HL-60 (cell line): ENCODE measurements around the gene WDHD1.

Experiments used
- DNase-seq, 2 experiments: peaks; one replicate each; pipeline ENCODE4 v3.0.0-alpha.2; 2010 to 2020; ENCODE audit warnings: low read depth in 1 of 2, low spot score in 1 of 2
- H3K27ac ChIP-seq: fragments of 250-450 bp; sonication (Bioruptor Pico); replicated peaks from 2 replicates; pipeline ENCODE4 v1.5.1; 2020; ENCODE audit warnings: mild to moderate bottlenecking, moderate library complexity
- H3K27me3 ChIP-seq: fragments of 250-450 bp; sonication (Bioruptor Pico); 2 replicates; pipeline ENCODE4 v1.5.1; 2021; ENCODE audit warnings: mild to moderate bottlenecking, moderate library complexity; ENCODE audit not compliant: insufficient read depth, poor library complexity, severe bottlenecking
- H3K4me3 ChIP-seq: replicated peaks from 2 replicates; pipeline ENCODE4 v1.5.1; 2011; ENCODE audit warnings: mild to moderate bottlenecking, control low read depth, low read length; ENCODE audit not compliant: insufficient read depth
- CTCF ChIP-seq: IDR thresholded peaks from one replicate; pipeline ENCODE4 v1.5.1; 2011; ENCODE audit warnings: low read length, control low read depth, inconsistent platforms; ENCODE audit not compliant: insufficient read depth
- GABPA ChIP-seq: IDR thresholded peaks from 2 replicates; pipeline ENCODE4 v1.6.1; 2012; ENCODE audit warnings: low read depth
- POLR2AphosphoS5 ChIP-seq: IDR thresholded peaks from 2 replicates; pipeline ENCODE4 v1.6.1; 2012; ENCODE audit warnings: low read depth
- REST ChIP-seq: IDR thresholded peaks from 2 replicates; pipeline ENCODE4 v1.6.1; 2012; ENCODE audit warnings: low read depth; ENCODE audit not compliant: insufficient replicate concordance
- SPI1 ChIP-seq: IDR thresholded peaks from 2 replicates; pipeline ENCODE4 v1.6.1; 2012; ENCODE audit warnings: low read depth, mild to moderate bottlenecking, borderline replicate concordance

Gene WDHD1

GRCh38 chr14:55005071-55005470 lies 21.8 kb downstream of the WDHD1 start:
- DNase-seq = no peak
- no peak overlapping the region for H3K27ac ChIP-seq

GRCh38 chr14:55000381-55000780 lies 26.5 kb downstream of the WDHD1 start:
- Histone ChIP-seq H3K4me3 (no peak overlapping the region), H3K27ac (no peak overlapping the region), H3K27me3 (no peaks in the 10 kb centered on the region)
- peak; percentile 73 to 78 for DNase-seq
- no peak for TF ChIP-seq SPI1
- no peak for TF ChIP-seq REST
- no peak for TF ChIP-seq CTCF
- TF ChIP-seq POLR2AphosphoS5 = no peak
- no peak for TF ChIP-seq GABPA

More at GRCh38 chr14:55005071-55005470, 21.8 kb downstream of the WDHD1 start:
- Histone ChIP-seq H3K4me3 (no peak overlapping the region), H3K27me3 (no peaks in the 10 kb centered on the region)
- TF ChIP-seq POLR2AphosphoS5 (no peak), SPI1 (no peak), GABPA (no peak), CTCF (no peak), REST (no peak)

GRCh38 chr14:54985156-54985555 lies 41.7 kb downstream of the WDHD1 start:
- TF ChIP-seq POLR2AphosphoS5 = no peak
- no peak for TF ChIP-seq SPI1
- no peak for TF ChIP-seq GABPA
- TF ChIP-seq CTCF = no peak
- TF ChIP-seq REST = no peak
- Histone ChIP-seq H3K4me3 (no peak overlapping the region), H3K27me3 (no peaks in the 10 kb centered on the region), H3K27ac (no peak overlapping the region)
- DNase-seq = no peak
